Stimulated activated CD4-positive, alpha-beta T cell treated with anti-CD3 and anti-CD28 coated beads, Interleukin-12 subunit alpha, Interleukin-12 subunit beta, amount 100 ng/mL, for 48 hours (primary cell): ENCODE measurements around the gene EYA4.

ENCODE experiments used
- DNase-seq, 3 donors: peaks; one replicate each; pipeline ENCODE4 v3.0.0-alpha.2; 2020; ENCODE audit warnings: low read depth in 2 of 3, low spot score in 1 of 3

The EYA4 gene, protein sequence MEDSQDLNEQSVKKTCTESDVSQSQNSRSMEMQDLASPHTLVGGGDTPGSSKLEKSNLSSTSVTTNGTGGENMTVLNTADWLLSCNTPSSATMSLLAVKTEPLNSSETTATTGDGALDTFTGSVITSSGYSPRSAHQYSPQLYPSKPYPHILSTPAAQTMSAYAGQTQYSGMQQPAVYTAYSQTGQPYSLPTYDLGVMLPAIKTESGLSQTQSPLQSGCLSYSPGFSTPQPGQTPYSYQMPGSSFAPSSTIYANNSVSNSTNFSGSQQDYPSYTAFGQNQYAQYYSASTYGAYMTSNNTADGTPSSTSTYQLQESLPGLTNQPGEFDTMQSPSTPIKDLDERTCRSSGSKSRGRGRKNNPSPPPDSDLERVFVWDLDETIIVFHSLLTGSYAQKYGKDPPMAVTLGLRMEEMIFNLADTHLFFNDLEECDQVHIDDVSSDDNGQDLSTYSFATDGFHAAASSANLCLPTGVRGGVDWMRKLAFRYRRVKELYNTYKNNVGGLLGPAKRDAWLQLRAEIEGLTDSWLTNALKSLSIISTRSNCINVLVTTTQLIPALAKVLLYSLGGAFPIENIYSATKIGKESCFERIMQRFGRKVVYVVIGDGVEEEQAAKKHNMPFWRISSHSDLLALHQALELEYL

DNA sequence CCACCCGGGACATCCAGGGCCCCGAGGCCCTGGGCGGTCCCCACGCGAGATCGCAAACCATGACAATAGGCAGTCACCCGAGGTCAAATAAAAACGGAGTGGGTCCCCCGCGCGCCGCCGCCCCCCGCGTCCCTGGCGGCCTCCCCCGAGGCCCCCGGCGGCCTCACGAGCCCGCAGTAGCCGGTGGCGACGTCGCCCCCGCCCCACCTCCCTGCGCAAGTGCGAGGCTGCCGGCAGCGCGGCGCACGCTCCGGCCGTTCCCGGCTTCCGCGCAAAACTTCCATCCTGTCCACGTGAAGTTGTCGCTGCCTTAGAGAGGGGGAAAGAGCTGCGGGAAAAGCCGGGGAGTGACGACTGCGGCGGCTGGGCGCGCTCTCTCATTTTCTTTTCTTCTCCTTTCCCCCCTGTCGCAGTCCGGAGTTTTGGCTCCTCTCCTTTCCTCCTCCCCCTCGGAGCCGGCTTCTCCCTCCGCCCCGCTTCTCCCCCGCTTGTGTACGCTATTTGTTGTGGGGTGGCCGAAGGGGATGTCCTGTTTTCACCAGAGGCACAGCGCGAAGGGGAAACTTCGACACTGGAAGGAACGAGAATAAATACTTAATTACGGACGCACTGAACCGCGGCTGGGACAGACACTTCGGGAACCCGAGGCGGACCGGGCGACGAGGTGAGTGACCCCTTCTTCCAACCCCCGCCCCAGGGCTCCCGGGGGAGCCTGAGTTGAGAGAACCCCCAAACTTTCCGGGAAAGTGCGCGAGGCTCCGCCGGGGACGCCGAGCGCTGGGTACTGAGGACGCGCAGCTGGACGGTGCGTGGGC is at the start of gene EYA4:
Gene EYA4, plus strand, starts transcription at position 272 of the 815 bp plus-strand sequence. CDS start 33,424 bp downstream, outside the sequence.
- no peak for DNase-seq

- no peak for DNase-seq
Observed at GRCh38 chr6:133193396-133193795, 47.8 kb upstream of the EYA4 start.

DNA sequence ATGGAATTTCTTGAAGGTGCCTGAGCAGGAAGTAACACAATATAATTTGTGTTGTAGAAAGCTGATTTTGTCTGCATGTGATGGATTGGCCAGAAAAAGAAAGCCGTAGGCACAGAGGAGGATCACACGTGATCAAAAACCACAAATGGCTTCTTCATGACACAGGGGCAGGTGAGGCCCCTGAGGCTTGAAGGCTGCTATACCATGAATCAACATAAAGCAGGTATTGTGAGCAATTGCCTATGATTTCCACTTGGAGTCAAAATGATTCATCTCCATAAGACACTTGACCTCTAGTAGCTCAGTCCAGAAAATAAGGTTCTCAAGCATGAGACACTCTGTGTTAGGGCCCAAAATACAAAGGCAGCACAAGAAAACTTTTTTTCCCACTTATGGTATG is 42.4 kb upstream of the EYA4 start:
- no peak for DNase-seq

DNA sequence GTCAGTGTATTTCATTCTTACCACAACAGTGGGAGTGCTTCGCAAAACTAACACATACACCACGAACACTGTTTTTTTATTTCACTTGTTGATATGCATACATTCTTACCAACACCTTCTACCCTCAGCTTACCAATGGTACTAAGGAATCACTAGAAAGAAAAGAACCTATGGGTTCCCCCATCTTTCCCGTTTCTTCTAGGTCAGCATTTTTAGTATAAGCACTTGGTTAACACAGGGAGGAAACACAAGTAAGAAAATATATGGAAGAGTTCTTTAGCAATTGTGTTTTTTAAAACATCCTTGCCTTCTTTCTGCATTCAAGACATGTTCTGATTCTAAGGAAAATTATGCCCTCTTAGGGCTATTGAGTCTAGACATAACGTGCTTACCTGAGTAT is 39.9 kb upstream of the EYA4 start:
- no peak for DNase-seq

GRCh38 chr6:133202610-133203343 is 38.4 kb upstream of the EYA4 start:
- DNase-seq = no peak

DNA sequence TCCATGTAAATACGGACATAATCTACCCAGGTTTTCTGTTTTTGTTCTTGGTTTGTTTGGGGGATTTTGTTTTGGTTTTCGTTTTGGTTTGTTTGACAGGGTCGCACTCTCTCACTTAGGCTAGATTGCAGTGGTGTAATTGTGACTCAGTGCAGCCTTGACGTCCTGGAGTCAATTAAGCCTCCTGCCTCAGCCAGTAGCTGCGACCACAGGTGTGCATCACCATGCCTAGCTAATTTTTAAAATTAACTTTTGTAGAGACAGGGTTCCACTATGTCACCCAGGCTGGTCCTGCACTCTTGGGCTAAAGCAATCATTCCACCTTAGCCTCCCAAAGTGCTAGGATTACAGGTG is 37.8 kb upstream of the EYA4 start:
- no peak for DNase-seq

DNA sequence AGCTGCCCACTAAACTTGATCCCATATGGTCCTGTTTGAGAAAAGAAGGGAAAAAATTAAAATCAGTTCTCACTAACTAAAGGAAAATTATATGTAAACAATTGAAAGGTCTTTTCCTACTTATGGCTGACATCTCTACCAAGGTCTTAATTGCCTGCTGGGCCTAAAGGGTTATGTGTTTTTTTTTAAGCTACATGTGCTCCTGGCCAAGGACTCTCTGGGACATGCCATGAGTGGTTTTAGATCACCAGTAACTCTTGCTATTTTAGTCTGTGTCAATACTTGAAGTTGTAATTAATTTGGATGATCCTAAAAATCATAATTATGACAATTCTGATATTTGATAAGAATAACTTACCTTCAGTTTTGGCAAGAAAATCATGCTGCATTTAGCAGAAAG is 35.9 kb upstream of the EYA4 start:
- DNase-seq = no peak

DNA sequence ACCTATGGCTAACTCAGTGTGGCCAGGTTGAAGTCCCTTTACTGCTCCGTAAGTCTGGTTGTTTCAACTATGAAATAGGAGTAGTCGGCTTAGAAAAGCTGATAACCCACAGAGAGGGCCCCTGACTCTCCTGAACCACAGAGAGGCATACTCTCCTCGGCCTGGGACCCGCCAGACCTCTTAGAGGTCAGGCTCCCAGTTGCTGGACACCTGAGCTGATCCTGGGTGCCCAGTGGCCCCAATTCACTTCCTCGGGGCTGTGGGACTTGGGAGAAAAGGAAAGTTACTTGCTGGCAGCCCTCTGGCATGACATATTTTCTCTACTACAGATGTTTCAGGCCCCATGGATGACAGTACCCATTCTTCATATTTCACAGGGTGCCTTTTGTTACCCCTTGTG is 34.2 kb upstream of the EYA4 start:
- no peak for DNase-seq

DNA sequence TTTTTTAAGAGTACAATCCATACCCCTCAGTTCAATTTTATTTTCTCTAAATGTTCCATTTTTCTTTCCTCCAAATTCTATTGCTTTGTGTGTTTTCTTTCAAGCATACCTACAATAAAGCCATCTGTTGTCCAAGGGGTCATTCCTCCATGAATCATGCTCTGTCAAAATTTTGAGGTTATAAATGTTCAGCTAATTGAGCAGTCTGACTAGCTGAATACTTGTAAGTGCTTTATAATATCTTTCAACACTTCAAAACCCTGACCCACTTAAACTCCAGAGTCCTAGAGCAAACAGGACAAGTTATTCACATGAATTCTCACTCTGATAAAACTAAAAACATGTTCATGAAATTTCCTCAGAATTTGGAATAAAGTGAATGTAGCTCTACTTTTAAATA is 33.4 kb upstream of the EYA4 start:
- DNase-seq = no peak

- DNase-seq = no peak
Observed at GRCh38 chr6:133208183-133208755, 32.9 kb upstream of the EYA4 start.

GRCh38 chr6:133214267-133214666 is 26.9 kb upstream of the EYA4 start:
- no peak for DNase-seq

- DNase-seq = no peak
Observed at GRCh38 chr6:133218852-133219251, 22.3 kb upstream of the EYA4 start.

GRCh38 chr6:133223452-133224029 is 17.6 kb upstream of the EYA4 start:
- no peak for DNase-seq

GRCh38 chr6:133225560-133225959 is 15.6 kb upstream of the EYA4 start:
- no peak for DNase-seq

DNA sequence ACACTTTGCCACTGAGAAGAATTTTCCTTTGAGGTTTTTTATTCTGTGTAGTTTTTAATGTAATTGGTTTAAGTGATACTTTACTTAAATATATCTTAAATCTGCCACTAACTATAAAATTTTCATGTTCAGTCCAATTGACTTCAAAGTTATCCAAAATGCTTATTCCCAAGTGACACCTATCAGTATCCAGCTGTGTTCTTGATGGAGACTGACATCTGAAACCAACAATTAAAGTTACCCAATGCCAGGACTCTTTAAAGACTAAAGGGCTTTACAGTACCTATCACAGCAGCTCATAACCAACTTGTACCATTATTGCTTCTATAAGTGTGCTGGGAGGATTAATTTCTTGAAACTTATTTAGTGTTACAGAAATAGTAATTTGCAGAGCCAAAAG is 13.8 kb upstream of the EYA4 start:
- DNase-seq = no peak

GRCh38 chr6:133230052-133230451 is 11.1 kb upstream of the EYA4 start:
- DNase-seq = no peak

DNA sequence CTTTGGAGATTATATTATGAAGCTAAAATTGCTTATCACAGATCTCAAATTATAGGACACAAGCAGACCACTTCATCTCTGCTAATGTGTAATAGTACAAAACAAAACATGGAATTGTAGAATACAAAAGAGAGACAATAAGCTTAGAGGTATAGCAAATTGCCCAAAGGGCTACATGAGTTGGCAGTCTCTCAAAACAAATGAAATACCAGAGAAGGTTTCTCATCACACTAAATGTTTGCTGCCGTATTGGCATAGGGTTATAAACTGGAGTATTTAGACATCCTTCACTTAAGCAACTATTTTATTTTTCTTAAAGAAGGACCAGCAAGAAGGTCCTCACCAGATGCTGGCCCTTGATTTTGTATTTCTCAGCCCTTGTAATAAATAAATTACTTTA is 5.9 kb upstream of the EYA4 start:
- DNase-seq = no peak

DNA sequence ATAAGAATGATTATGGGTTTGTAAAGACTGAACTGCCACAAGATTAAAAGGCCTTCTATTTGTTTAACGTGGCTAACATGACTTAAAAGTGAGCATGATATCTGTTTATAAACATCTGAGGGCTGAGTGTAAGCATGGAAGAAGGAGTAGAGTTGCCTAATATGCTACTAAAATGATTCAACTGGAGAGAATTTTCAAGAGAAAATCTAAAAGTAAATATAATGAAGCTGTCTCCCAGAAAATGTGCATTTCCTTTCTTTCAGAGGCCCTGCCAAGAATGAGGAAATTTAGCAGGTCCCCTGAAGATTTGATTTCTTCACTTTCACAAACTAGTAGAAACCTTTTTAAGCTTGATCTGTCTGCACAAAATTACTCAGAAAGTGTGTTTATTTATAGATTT is 4.2 kb upstream of the EYA4 start:
- no peak for DNase-seq

GRCh38 chr6:133240511-133241085 is 559 bp upstream of the EYA4 start:
- DNase-seq = no peak

DNA sequence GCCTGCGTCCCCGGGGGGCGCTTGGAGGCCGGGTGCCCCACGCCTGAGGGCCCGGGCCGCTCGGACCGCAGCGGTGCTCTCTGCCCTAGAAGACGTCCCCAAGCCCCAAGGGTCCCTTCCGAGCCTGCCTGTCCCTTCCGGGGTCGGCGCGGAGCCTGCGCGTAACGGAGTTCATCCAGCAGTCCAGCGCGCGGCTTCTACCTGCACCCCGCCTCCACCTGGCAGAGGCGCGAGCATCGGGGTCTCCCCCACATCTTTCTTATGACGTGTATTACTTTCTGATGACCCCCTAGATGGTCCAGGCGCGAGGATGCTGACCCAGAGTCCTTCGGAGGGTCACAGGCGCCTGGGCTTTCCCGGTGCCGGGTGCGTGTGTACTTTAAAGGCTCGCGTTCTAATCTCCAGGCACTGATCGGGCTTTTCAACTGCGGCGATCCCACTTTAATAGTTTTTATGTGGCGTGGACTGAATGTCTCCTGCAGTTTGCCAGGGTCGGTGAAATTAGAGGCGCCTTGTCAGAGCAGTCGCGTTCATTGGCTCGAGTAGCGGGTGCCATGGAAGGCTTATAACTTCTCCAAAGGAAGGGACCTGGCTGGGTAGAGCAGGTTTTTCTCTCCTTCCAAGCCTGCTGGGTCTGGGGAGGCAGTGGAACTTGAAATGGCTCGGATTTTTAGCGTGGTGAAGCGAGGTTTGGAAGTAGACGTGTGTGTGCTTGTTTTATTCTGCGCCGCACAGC is 912 bp downstream of the EYA4 start:
- no peak for DNase-seq
